ENCODE measurements around the gene SGIP1. TPM values are rescaled to one million over a fixed set of nuclear protein-coding genes. Genes with fewer than 3 reads are reported as not detected.

Gene SGIP1
- total RNA-seq, 2 donors from 2014 or later, result 3.1 TPM; not detected in 1

- Histone ChIP-seq H3K4me3 (no peak overlapping the region), H3K27ac (no peak overlapping the region), H3K9me3 (no peaks in the 10 kb centered on the region), H3K36me3 (replicated peaks in 1 of 2; ENCODE audit: insufficient read depth in 1 of 2, low read depth in 2 of 2) (no peaks in the 10 kb centered on the region), H3K4me1 (no peaks in the 10 kb centered on the region), H3K27me3 (no peaks in the 10 kb centered on the region)
- TF ChIP-seq POLR2A (IDR thresholded peaks at IDR 0.05), result no peak
- TF ChIP-seq CTCF (IDR thresholded peaks at IDR 0.05), result no peak
- 50 to 71% methylated on average over 4 of the region's 4 CpGs for WGBS, 2 donors
- no peak for ATAC-seq
- intact Hi-C loops (cut with DNase I), result no loop called here
- peak in 1 of 4 donors; percentile 3 for DNase-seq
These were observed 41.8 kb downstream of the SGIP1 start for GRCh38 chr1:66575739-66576138.

- DNase-seq, result peak in 1 of 4 donors; percentile 8
- H3K27me3 ChIP-seq, result no peaks in the 10 kb centered on the region
- no peaks in the 10 kb centered on the region for H3K9me3 ChIP-seq
- intact Hi-C loops (cut with DNase I), result no loop called here
- 18 to 22% methylated on average over 1 of the region's 1 CpG for WGBS, 2 donors
- no peak overlapping the region for H3K27ac ChIP-seq
- H3K4me3 ChIP-seq, result no peak overlapping the region
- no peak for TF ChIP-seq CTCF (IDR thresholded peaks at IDR 0.05)
- TF ChIP-seq POLR2A (IDR thresholded peaks at IDR 0.05), result no peak
- no peak for ATAC-seq
- H3K36me3 ChIP-seq (replicated peaks in 1 of 2; ENCODE audit: insufficient read depth in 1 of 2, low read depth in 2 of 2), result no peaks in the 10 kb centered on the region
- no peaks in the 10 kb centered on the region for H3K4me1 ChIP-seq
These were observed 42.7 kb downstream of the SGIP1 start for GRCh38 chr1:66576645-66577044.

GRCh38 chr1:66578841-66579240, 44.9 kb downstream of the SGIP1 start:
- no peak overlapping the region for H3K27ac ChIP-seq
- ATAC-seq (no peak), DNase-seq (no peak)
- H3K9me3 ChIP-seq, result no peaks in the 10 kb centered on the region
- no peaks in the 10 kb centered on the region for H3K27me3 ChIP-seq
- H3K4me1 ChIP-seq, result no peaks in the 10 kb centered on the region
- H3K4me3 ChIP-seq, result no peak overlapping the region
- no peaks in the 10 kb centered on the region for H3K36me3 ChIP-seq (replicated peaks in 1 of 2; ENCODE audit: insufficient read depth in 1 of 2, low read depth in 2 of 2)
- intact Hi-C loops (cut with DNase I), result no loop called here
- 23 to 50% methylated on average over 1 of the region's 1 CpG for WGBS, 2 donors
- TF ChIP-seq POLR2A (IDR thresholded peaks at IDR 0.05), result no peak
- TF ChIP-seq CTCF (IDR thresholded peaks at IDR 0.05), result no peak

- DNase-seq (no peak), ATAC-seq (no peak)
- Histone ChIP-seq H3K27me3 (no peaks in the 10 kb centered on the region), H3K36me3 (replicated peaks in 1 of 2; ENCODE audit: insufficient read depth in 1 of 2, low read depth in 2 of 2) (no peaks in the 10 kb centered on the region), H3K9me3 (no peaks in the 10 kb centered on the region), H3K4me1 (no peaks in the 10 kb centered on the region), H3K27ac (no peak overlapping the region), H3K4me3 (no peak overlapping the region)
- intact Hi-C loops (cut with DNase I), result no loop called here
- WGBS, 2 donors, result 69 to 91% methylated on average over 2 of the region's 2 CpGs
- TF ChIP-seq CTCF (IDR thresholded peaks at IDR 0.05) (no peak), POLR2A (IDR thresholded peaks at IDR 0.05) (no peak)
These were observed 46.1 kb downstream of the SGIP1 start for GRCh38 chr1:66580081-66580480.

- no peaks in the 10 kb centered on the region for H3K9me3 ChIP-seq
- intact Hi-C loops (cut with DNase I), result no loop called here
- ATAC-seq (no peak), DNase-seq (no peak)
- H3K36me3 ChIP-seq (replicated peaks in 1 of 2; ENCODE audit: insufficient read depth in 1 of 2, low read depth in 2 of 2), result no peaks in the 10 kb centered on the region
- H3K27me3 ChIP-seq, result no peaks in the 10 kb centered on the region
- 65 to 81% methylated on average over 2 of the region's 2 CpGs for WGBS, 2 donors
- TF ChIP-seq CTCF (IDR thresholded peaks at IDR 0.05) (no peak), POLR2A (IDR thresholded peaks at IDR 0.05) (no peak)
- no peak overlapping the region for H3K27ac ChIP-seq
- H3K4me1 ChIP-seq, result no peaks in the 10 kb centered on the region
- no peak overlapping the region for H3K4me3 ChIP-seq
These were observed 49.1 kb downstream of the SGIP1 start for GRCh38 chr1:66583021-66583420.
